Endothelial cell of umbilical vein (primary cell): ENCODE measurements around the gene RAB3B.

Source experiments
- CTCF ChIP-seq, 2 donors: IDR thresholded peaks; 1 replicate in 1 of 2; 2 replicates in 1 of 2; pipeline ENCODE4 v1.5.1; 2011; ENCODE audit warnings: low read length in 2 of 2, mild to moderate bottlenecking in 2 of 2, moderate library complexity in 2 of 2, control low read depth in 1 of 2, inconsistent platforms in 1 of 2, low read depth in 1 of 2; ENCODE audit not compliant: insufficient read depth in 1 of 2; ENCODE audit errors: extremely low read depth in 1 of 2
- EZH2 ChIP-seq: IDR thresholded peaks from 2 replicates; pipeline ENCODE4 v1.6.1; 2012; ENCODE audit warnings: borderline replicate concordance, low read depth, mild to moderate bottlenecking, moderate library complexity, low read length, inconsistent platforms; ENCODE audit not compliant: severe bottlenecking
- FOS ChIP-seq: IDR thresholded peaks from 2 replicates; pipeline ENCODE4 v1.6.1; 2011; ENCODE audit warnings: mild to moderate bottlenecking, low read length, moderate library complexity, borderline replicate concordance; ENCODE audit not compliant: insufficient read depth
- MAX ChIP-seq: IDR thresholded peaks from 2 replicates; pipeline ENCODE4 v1.6.1; 2011; ENCODE audit not compliant: insufficient read depth, insufficient read length
- POLR2A ChIP-seq: IDR thresholded peaks from 2 replicates; pipeline ENCODE4 v1.6.1; 2012; ENCODE audit warnings: low read depth, mild to moderate bottlenecking, control low read depth, low read length
- POLR2AphosphoS5 ChIP-seq: IDR thresholded peaks from 2 replicates; pipeline ENCODE4 v1.6.1; 2012; ENCODE audit warnings: low read depth, mild to moderate bottlenecking, control low read depth, low read length, moderate library complexity; ENCODE audit not compliant: insufficient read depth

DNA sequence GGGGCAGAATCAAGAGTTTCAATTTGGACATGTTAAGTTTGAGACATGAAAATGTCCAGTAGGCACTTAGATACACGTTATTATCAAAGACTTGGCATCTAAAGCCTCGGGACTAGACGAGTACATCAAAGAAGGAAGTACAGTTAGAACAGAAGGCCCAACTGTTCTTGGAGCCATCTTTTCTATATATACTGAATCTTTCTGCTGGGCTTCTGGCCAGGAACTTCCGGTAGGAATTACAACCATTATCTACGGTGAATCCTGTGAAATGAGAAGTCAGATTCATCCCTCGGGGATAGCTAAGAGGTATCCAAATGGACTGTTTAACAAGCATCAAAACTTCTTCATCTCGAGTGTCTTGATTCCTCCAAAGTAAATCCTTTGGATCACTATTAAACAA is 77.6 kb downstream of the RAB3B start:
- no peak for TF ChIP-seq FOS
- no peak for TF ChIP-seq CTCF (IDR thresholded peaks at IDR 0.05; ENCODE audit: extremely low read depth in 1 of 2, insufficient read depth in 1 of 2, low read depth in 1 of 2, low read length in 2 of 2)
- no peak for TF ChIP-seq POLR2A
- no peak for TF ChIP-seq MAX
- TF ChIP-seq EZH2, result no peak
- no peak for TF ChIP-seq POLR2AphosphoS5
